NB4 (cell line): ENCODE measurements around the gene DNAJB12.
A peak's percentile ranks its signal among the peaks of the same experiment; 100 is the strongest.
"Not testable (repeated sequence)": the region's sequence is repeated elsewhere in the genome, so short reads cannot be mapped to it uniquely, and the experiment has no call there.

Experiments
- DNase-seq: peaks from one replicate; pipeline ENCODE4 v3.0.0; 2010; ENCODE audit warnings: low read depth
- H3K4me3 ChIP-seq: one replicate; pipeline ENCODE4 v1.5.1; 2011; ENCODE audit warnings: mild to moderate bottlenecking, low read depth, low read length, moderate library complexity
- MAX ChIP-seq: IDR thresholded peaks from 2 replicates; pipeline ENCODE4 v1.6.1; 2011; ENCODE audit warnings: low read depth, low read length
- MYC ChIP-seq: IDR thresholded peaks from 2 replicates; pipeline ENCODE4 v1.6.1; 2011; ENCODE audit warnings: low read depth, low read length
- POLR2A ChIP-seq: IDR thresholded peaks from 2 replicates; pipeline ENCODE4 v1.6.1; 2011; ENCODE audit warnings: mild to moderate bottlenecking; ENCODE audit not compliant: insufficient read length; ENCODE audit errors: extremely low read depth
- TF ChIP-seq, protein P1 (sequence below): IDR thresholded peaks from one replicate; pipeline ENCODE4 v1.5.1; 2012; ENCODE audit warnings: low read depth, low read length

The DNAJB12 gene

DNA sequence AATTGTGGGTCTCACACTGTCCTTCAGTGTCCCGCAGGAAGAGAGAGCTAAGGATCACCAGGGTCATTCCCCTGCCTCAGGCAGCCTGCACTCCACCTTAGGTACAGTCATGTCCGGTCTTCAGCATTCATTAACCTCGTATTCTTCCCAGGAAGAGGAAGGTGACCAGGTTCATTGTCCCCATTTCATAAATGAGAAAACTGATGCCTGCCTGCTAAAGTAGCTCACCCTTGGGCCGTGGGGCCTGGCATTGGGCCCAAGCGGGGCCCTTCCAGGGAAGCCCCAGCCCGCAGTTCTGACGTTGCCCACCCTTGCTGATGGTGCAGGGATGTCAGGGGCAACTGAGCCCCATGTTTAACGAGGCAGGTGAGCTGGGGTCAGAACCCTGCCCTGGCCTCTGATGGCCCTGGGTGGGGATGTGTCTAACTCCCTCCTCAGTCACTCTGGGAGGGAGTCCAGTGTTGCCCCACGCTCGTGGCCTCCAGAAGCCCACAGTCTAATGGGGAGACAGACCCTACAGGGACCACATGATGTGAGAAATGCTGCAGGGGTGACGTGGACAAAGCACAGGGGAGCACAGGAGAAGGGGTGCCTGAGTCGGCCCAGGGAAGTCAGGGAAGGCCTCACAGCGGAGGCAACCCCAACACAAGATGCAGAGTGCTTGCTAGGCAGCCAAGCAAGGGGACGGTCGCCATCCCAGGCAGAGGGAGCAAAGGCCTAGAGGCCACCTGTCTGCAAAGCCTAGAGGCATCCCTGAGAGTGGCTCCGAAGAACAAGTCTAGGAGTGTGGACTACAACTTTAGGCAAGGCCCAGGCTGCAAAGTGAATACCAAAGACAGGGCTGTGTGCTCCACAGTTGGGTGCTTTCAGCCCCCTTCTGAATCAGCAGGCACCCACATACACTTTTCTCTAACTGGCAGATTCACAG is 55.9 kb downstream of the DNAJB12 start:
- no peak overlapping the region for H3K4me3 ChIP-seq
- no peak for DNase-seq
- TF ChIP-seq, protein P1, sequence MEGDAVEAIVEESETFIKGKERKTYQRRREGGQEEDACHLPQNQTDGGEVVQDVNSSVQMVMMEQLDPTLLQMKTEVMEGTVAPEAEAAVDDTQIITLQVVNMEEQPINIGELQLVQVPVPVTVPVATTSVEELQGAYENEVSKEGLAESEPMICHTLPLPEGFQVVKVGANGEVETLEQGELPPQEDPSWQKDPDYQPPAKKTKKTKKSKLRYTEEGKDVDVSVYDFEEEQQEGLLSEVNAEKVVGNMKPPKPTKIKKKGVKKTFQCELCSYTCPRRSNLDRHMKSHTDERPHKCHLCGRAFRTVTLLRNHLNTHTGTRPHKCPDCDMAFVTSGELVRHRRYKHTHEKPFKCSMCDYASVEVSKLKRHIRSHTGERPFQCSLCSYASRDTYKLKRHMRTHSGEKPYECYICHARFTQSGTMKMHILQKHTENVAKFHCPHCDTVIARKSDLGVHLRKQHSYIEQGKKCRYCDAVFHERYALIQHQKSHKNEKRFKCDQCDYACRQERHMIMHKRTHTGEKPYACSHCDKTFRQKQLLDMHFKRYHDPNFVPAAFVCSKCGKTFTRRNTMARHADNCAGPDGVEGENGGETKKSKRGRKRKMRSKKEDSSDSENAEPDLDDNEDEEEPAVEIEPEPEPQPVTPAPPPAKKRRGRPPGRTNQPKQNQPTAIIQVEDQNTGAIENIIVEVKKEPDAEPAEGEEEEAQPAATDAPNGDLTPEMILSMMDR, result no peak

DNA sequence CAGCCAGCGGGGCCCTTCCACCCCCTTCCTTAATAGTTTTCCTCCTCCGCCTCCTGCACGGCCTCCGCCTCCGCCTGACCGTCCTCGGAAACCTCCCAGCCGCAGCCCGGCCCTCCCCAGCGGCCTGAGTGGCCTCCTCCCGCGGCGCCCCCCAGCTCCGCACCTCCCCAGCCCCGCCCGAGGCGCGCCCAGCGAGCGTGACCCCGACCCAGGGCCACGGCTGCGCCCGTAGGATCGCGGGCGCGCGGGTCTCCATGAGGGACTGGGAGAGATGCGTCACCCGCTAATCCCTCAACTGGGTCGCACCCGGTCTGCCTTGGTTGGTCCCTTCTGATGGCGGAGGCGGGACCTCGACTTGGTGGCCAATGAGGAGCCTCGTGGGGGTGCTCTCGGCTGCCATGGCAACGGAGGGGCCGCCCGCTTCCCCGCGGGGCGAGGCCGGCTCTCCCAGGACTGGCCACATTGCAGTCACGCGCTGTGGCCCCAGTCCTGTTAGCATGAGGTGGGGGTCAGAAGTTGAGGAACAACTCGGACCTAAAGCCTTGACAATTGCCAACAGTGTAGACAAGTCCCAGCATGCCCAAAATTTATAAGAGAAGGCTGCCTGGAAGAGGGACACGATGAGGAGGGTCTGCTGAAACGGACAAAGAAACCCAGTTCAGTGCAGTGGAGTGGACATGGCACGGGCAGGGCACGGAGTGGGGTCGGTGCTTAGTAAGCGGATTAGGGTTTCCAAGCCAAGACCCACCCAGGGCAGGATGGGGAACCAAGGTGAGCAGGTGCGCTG is 56.7 kb downstream of the DNAJB12 start:
- peak; percentile 97 for DNase-seq
- TF ChIP-seq POLR2A (peak; percentile 58), MAX (peak; percentile 64), MYC (peak; percentile 65)
- TF ChIP-seq, protein P1, result no peak
- peak overlapping the region; percentile 57 for H3K4me3 ChIP-seq

- peak; percentile 58; the same call in 1 of the 2 replicates for TF ChIP-seq MYC
- TF ChIP-seq, protein P1, result no peak
- peak; percentile 44 for TF ChIP-seq POLR2A
- 0 out of 2 replicates have a peak, but pooled peaks have one; percentile 20 for TF ChIP-seq MAX
- H3K4me3 ChIP-seq, result peak overlapping the region; percentile 57
- peak; percentile 99 for DNase-seq
Observed at GRCh38 chr10:72297281-72297804, 57.4 kb downstream of the DNAJB12 start.

DNA sequence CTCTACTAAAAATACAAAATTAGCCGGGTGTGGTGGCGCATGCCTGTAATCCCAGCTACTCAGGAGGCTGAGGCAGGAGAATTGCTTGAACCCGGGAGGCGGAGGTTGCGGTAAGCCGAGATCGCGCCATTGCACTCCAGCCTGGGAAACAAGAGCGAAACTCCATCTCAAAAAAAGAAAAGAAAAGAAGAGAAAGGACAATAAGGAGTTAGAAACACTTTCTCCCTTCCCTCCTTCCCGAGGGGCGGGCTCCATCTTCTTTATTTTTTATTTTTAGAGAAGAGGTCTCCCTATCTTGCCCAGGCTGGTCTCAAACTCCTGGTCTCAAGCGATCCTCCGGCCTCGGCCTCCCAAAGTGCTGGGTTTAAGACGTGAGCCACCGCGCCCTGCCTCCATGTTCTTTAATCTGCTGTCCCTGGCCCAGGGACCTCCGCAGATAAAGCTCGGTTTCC is 57.9 kb downstream of the DNAJB12 start:
- not testable (repeated sequence) for DNase-seq
- peak overlapping the region; percentile 28 for H3K4me3 ChIP-seq
- peak; percentile 70 for TF ChIP-seq POLR2A

DNA sequence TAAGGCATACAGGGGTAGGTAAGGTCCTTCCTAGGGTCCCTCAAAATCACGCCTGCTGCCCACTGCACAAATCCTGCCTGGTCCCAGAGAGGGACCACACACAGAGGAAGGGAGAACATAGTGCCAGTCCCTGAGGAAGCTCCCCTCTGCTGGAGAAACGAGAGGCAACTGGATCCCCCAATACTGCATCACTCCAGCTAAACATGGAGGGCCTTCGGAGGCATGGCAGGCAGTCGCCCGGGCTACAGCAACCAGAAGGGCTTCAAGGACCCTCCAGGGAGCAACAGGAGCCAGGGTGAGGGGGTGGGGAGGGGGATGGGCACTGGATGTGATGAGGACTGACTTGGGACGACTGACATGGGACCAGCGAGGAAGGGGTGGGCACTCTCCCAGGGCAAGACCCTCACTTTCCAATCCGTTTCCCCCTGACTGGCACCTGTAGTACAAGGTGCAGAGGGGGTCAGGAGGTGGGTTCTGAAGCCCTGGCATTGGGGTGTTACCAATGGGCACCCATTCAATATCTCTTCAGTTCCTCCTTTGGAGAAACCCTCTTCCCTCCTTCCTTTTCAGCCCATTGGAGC is 59.3 kb downstream of the DNAJB12 start:
- H3K4me3 ChIP-seq, result no peak overlapping the region

More for the DNA sequence above, 59.3 kb downstream of the DNAJB12 start:
- no peak for DNase-seq
- TF ChIP-seq POLR2A (no peak), MYC (no peak), MAX (no peak)
- TF ChIP-seq, protein P1, result no peak
